Esophagus squamous epithelium (tissue), 4 donors: ENCODE measurements around the gene RETREG1.

ENCODE experiments used
- POLR2A ChIP-seq, 4 donors: fragments of 450-650 bp; IDR thresholded peaks; one replicate each; pipeline ENCODE4 v1.6.1; 2017; ENCODE audit warnings: antibody characterized with exemption in 4 of 4, mild to moderate bottlenecking in 4 of 4, moderate library complexity in 3 of 4
- TF ChIP-seq, protein P1 (sequence below), 6 experiments: fragments of 450-650 bp in 4 of 6; fragments of 200-600 bp in 2 of 6; sonication (generic) in 2 of 6; IDR thresholded peaks; one replicate each; pipeline ENCODE4 v1.5.1; 2016 to 2019; ENCODE audit warnings: antibody characterized with exemption in 6 of 6, mild to moderate bottlenecking in 4 of 6, moderate library complexity in 4 of 6

DNA sequence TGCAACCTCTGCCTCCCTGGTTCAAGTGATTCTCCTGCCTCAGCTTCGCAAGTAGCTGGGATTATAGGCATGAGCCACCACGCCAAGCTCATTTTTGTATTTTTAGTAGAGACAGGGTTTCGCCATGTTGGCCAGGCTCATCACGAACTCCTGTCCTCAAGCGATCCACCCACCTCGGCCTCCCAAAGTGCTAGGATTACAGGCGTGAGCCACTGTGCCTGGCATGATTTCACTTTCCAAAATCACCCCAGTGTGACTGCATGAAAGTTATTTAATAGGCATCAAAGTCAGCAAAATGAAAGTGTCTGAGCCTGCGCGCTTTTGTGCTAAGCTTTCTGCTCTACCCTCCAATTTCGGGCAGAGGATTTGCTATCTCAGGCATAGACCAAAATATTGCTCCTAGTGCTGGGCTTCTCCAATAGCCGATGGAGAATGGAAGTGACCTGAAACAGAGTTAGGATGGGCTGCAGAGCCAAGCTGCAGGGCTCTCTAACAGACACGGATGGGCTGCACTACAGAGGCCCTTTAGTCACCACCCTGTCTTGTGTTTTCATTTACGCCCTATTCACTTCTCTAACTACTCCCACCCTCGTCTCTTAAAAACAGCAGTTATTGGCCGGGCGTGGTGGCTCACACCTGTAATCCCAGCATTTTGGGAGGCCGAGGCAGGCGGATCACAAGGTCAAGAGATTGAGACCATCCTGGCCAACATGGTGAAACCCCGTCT is 44.3 kb downstream of the RETREG1 start:
- TF ChIP-seq, protein P1, sequence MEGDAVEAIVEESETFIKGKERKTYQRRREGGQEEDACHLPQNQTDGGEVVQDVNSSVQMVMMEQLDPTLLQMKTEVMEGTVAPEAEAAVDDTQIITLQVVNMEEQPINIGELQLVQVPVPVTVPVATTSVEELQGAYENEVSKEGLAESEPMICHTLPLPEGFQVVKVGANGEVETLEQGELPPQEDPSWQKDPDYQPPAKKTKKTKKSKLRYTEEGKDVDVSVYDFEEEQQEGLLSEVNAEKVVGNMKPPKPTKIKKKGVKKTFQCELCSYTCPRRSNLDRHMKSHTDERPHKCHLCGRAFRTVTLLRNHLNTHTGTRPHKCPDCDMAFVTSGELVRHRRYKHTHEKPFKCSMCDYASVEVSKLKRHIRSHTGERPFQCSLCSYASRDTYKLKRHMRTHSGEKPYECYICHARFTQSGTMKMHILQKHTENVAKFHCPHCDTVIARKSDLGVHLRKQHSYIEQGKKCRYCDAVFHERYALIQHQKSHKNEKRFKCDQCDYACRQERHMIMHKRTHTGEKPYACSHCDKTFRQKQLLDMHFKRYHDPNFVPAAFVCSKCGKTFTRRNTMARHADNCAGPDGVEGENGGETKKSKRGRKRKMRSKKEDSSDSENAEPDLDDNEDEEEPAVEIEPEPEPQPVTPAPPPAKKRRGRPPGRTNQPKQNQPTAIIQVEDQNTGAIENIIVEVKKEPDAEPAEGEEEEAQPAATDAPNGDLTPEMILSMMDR (IDR thresholded peaks at IDR 0.05), result no peak
- no peak for TF ChIP-seq POLR2A (IDR thresholded peaks at IDR 0.05)
